ENCODE data around the gene RAB11FIP5.

GRCh38 chr2:73050121-73050545 lies 62.6 kb downstream of the RAB11FIP5 start:
- TF ChIP-seq POLR2AphosphoS5 (IDR thresholded peaks at IDR 0.05; ENCODE audit: low read depth) (no peak), REST (IDR thresholded peaks at IDR 0.05; ENCODE audit: unreplicated experiment) (no peak), EZH2phosphoT487 (IDR thresholded peaks at IDR 0.05; ENCODE audit: unreplicated experiment) (no peak), EZH2 (IDR thresholded peaks at IDR 0.05; ENCODE audit: low read depth, unreplicated experiment) (no peak), CREB1 (CRISPR knock-in tag; IDR thresholded peaks at IDR 0.05; ENCODE audit: low read depth) (no peak), ZNF331 (CRISPR knock-in tag; IDR thresholded peaks at IDR 0.05; ENCODE audit: low read depth) (no peak), NANOG (IDR thresholded peaks at IDR 0.05; ENCODE audit: borderline replicate concordance) (no peak), ZNF462 (CRISPR knock-in tag; IDR thresholded peaks at IDR 0.05) (no peak)
- TF ChIP-seq, protein P1, sequence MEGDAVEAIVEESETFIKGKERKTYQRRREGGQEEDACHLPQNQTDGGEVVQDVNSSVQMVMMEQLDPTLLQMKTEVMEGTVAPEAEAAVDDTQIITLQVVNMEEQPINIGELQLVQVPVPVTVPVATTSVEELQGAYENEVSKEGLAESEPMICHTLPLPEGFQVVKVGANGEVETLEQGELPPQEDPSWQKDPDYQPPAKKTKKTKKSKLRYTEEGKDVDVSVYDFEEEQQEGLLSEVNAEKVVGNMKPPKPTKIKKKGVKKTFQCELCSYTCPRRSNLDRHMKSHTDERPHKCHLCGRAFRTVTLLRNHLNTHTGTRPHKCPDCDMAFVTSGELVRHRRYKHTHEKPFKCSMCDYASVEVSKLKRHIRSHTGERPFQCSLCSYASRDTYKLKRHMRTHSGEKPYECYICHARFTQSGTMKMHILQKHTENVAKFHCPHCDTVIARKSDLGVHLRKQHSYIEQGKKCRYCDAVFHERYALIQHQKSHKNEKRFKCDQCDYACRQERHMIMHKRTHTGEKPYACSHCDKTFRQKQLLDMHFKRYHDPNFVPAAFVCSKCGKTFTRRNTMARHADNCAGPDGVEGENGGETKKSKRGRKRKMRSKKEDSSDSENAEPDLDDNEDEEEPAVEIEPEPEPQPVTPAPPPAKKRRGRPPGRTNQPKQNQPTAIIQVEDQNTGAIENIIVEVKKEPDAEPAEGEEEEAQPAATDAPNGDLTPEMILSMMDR (conservative IDR thresholded peaks at IDR 0.05; ENCODE audit: low read depth in 2 of 2), result no peak
